MCF 10A (cell line): ENCODE results near the gene CALHM5. TPM values are rescaled to one million over a fixed set of nuclear protein-coding genes. Genes with fewer than 3 reads are reported as not detected.

ENCODE experiments used
- BruUV-seq: library from RNA; stranded (reverse); fragments of 400-500 nt; replicated peaks from 2 replicates; lab custom pipeline; 2021; lab: Mats Ljungman, UMichigan
- CTCF ChIA-PET: fragments of 300-600 bp; sonication (Branson Sonifier 250); formaldehyde crosslinking; extraction: SDS; loops from one replicate; lab custom pipeline; 2021; ENCODE audit warnings: antibody characterized with exemption, inconsistent platforms; lab: Yijun Ruan, JAX
- POLR2A ChIA-PET: fragments of 300-600, 350-650 bp; sonication (Branson Sonifier 250); formaldehyde crosslinking; extraction: SDS; loops from one replicate; lab custom pipeline; 2020; ENCODE audit warnings: antibody characterized with exemption, inconsistent platforms; lab: Yijun Ruan, JAX
- DNase-seq: peaks from one replicate; pipeline ENCODE4 v3.0.0-alpha.2; 2018; ENCODE audit not compliant: unreplicated experiment
- H3K27ac Mint-ChIP-seq: one replicate; pipeline ENCODE4 v1.8.0; 2022; ENCODE audit warnings: mild to moderate bottlenecking, low read depth, mixed read lengths; ENCODE audit not compliant: unreplicated experiment
- H3K27me3 Mint-ChIP-seq: one replicate; pipeline ENCODE4 v1.8.0; 2022; ENCODE audit warnings: mixed read lengths; ENCODE audit not compliant: insufficient read depth, unreplicated experiment
- H3K36me3 Mint-ChIP-seq: one replicate; pipeline ENCODE4 v1.8.0; 2022; ENCODE audit warnings: mild to moderate bottlenecking, moderate library complexity, mixed read lengths; ENCODE audit not compliant: insufficient read depth, unreplicated experiment
- H3K4me1 Mint-ChIP-seq: one replicate; pipeline ENCODE4 v1.8.0; 2022; ENCODE audit warnings: mixed read lengths; ENCODE audit not compliant: insufficient read depth, unreplicated experiment
- H3K4me3 Mint-ChIP-seq: one replicate; pipeline ENCODE4 v1.8.0; 2022; ENCODE audit warnings: mild to moderate bottlenecking, moderate library complexity, mixed read lengths; ENCODE audit not compliant: unreplicated experiment
- H3K9me3 Mint-ChIP-seq: one replicate; pipeline ENCODE4 v1.8.0; 2022; ENCODE audit warnings: mixed read lengths; ENCODE audit not compliant: unreplicated experiment
- CTCF ChIP-seq: fragments of 200-600 bp; IDR thresholded peaks from one replicate; pipeline ENCODE4 v1.8.0; 2022; ENCODE audit warnings: antibody characterized with exemption, mild to moderate bottlenecking; ENCODE audit not compliant: unreplicated experiment
- intact Hi-C: fragments of 100-400 bp; cut with micrococcal nuclease; formaldehyde crosslinking; loops from 2 replicates; pipeline ENCODE4 v1.14.1; 2022
- total RNA-seq: library from RNA; stranded (reverse); gene quantifications from 2 replicates; pipeline ENCODE4 v1.2.3, GENCODE V29; 2022

Gene CALHM5
- total RNA-seq, 1 experiment from 2014 or later = not detected

GRCh38 chr6:116465246-116465645, 46.2 kb upstream of the CALHM5 start:
- Mint-ChIP-seq H3K27me3 (no peaks in the 10 kb centered on the region), H3K4me1 (no peaks in the 10 kb centered on the region), H3K9me3 (no peaks in the 10 kb centered on the region), H3K36me3 (no peaks in the 10 kb centered on the region), H3K27ac (no peak overlapping the region), H3K4me3 (no peak overlapping the region)
- TF ChIP-seq CTCF = no peak
- DNase-seq = no peak
- no TSS peak for BruUV-seq
- ChIA-PET POLR2A (interaction anchor here (0.6 kb wide), 1 partner anchor 171 kb away, joined by 4 read pairs; no protein-coding TSS in a partner anchor), CTCF (no interaction called here)
- intact Hi-C loops = no loop called here

DNA sequence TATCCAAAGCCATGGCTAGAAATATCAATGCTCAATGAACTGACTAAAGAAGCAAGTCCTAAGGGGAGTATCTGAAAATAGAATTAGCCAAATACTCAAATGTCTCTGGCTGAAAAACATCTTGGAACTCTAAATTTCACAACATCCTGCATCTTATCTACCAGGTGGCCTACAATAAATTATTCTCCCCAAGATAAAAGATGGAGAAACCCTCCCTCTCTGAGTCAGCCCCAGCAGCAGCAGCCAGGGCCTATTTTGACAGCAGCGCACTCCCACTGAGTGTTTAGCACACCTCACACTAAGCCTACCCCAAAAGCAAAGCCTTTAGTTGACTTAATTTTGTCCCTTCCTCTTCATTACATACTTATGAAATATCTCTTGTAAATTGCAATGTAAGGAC, 44.3 kb upstream of the CALHM5 start:
- POLR2A ChIA-PET = interaction anchor here (0.7 kb wide), 1 partner anchor 20 kb away, joined by 3 read pairs; no protein-coding TSS in a partner anchor

GRCh38 chr6:116467514-116467913, 43.9 kb upstream of the CALHM5 start:
- intact Hi-C loops = no loop called here
- Mint-ChIP-seq H3K27me3 (no peaks in the 10 kb centered on the region), H3K27ac (no peak overlapping the region), H3K4me3 (no peak overlapping the region), H3K4me1 (no peaks in the 10 kb centered on the region), H3K36me3 (no peaks in the 10 kb centered on the region), H3K9me3 (no peaks in the 10 kb centered on the region)
- POLR2A ChIA-PET = interaction anchor here (0.7 kb wide), 1 partner anchor 20 kb away, joined by 3 read pairs; no protein-coding TSS in a partner anchor
- CTCF ChIA-PET = interaction anchor here (1.0 kb wide), 1 partner anchor 66 kb away, joined by 3 read pairs; no protein-coding TSS in a partner anchor
- no peak for DNase-seq
- no TSS peak for BruUV-seq
- TF ChIP-seq CTCF = no peak

More for the DNA sequence above, 44.3 kb upstream of the CALHM5 start:
- DNase-seq = no peak
- H3K9me3 Mint-ChIP-seq = no peaks in the 10 kb centered on the region
- H3K27ac Mint-ChIP-seq = no peak overlapping the region
- CTCF ChIA-PET = interaction anchor here (1.0 kb wide), 1 partner anchor 67 kb away, joined by 3 read pairs; no protein-coding TSS in a partner anchor
- no TSS peak for BruUV-seq
- H3K36me3 Mint-ChIP-seq = no peaks in the 10 kb centered on the region
- intact Hi-C loops = no loop called here
- H3K4me1 Mint-ChIP-seq = no peaks in the 10 kb centered on the region
- no peaks in the 10 kb centered on the region for H3K27me3 Mint-ChIP-seq
- no peak overlapping the region for H3K4me3 Mint-ChIP-seq
- no peak for TF ChIP-seq CTCF

- no peak overlapping the region for H3K27ac Mint-ChIP-seq
- no peak overlapping the region for H3K4me3 Mint-ChIP-seq
- no peak for DNase-seq
- H3K27me3 Mint-ChIP-seq = no peaks in the 10 kb centered on the region
- intact Hi-C loops = no loop called here
- BruUV-seq = no TSS peak
- H3K9me3 Mint-ChIP-seq = no peaks in the 10 kb centered on the region
- ChIA-PET POLR2A (interaction anchor here (0.7 kb wide), 1 partner anchor 22 kb away, joined by 4 read pairs; no protein-coding TSS in a partner anchor), CTCF (interaction anchor here (1.1 kb wide), 1 partner anchor 44 kb away, joined by 4 read pairs; the partner anchor contains the start of gene CALHM5)
- no peaks in the 10 kb centered on the region for H3K4me1 Mint-ChIP-seq
- TF ChIP-seq CTCF = no peak
- no peaks in the 10 kb centered on the region for H3K36me3 Mint-ChIP-seq
These were observed 43.1 kb upstream of the CALHM5 start for GRCh38 chr6:116468293-116468692.
